ENCODE data around the gene PMPCB.

PMPCB gene

GRCh38 chr7:103343332-103343731, 46.1 kb downstream of the PMPCB start:
- no peak for DNase-seq (ENCODE audit: low spot score)
- in situ Hi-C loops (cut with MboI; ENCODE audit: low sequenced_read_pairs, unreplicated experiment), result no loop called here
- TF ChIP-seq CTCF (IDR thresholded peaks at IDR 0.05; ENCODE audit: borderline replicate concordance, control extremely low read depth, extremely low read depth, insufficient read depth, missing control alignments), result no peak

GRCh38 chr7:103343758-103344452, 46.7 kb downstream of the PMPCB start:
- TF ChIP-seq CTCF (IDR thresholded peaks at IDR 0.05; ENCODE audit: borderline replicate concordance, control extremely low read depth, extremely low read depth, insufficient read depth, missing control alignments), result no peak
- in situ Hi-C loops (cut with MboI; ENCODE audit: low sequenced_read_pairs, unreplicated experiment), result no loop called here
- DNase-seq (ENCODE audit: low spot score), result peak; percentile 39

- TF ChIP-seq CTCF (IDR thresholded peaks at IDR 0.05; ENCODE audit: borderline replicate concordance, control extremely low read depth, extremely low read depth, insufficient read depth, missing control alignments), result no peak
- peak; percentile 89 for DNase-seq (ENCODE audit: low spot score)
- in situ Hi-C loops (cut with MboI; ENCODE audit: low sequenced_read_pairs, unreplicated experiment), result no loop called here
These were observed 47.4 kb downstream of the PMPCB start, which contains the start of gene DNAJC2 for GRCh38 chr7:103344453-103345149. DNAJC2 (minus strand) TSS chr7:103344767; CDS start chr7:103344622, 145 bp downstream.

GRCh38 chr7:103346396-103346795, 49.2 kb downstream of the PMPCB start:
- no peak for TF ChIP-seq CTCF (IDR thresholded peaks at IDR 0.05; ENCODE audit: borderline replicate concordance, control extremely low read depth, extremely low read depth, insufficient read depth, missing control alignments)
- no peak for DNase-seq (ENCODE audit: low spot score)
- in situ Hi-C loops (cut with MboI; ENCODE audit: low sequenced_read_pairs, unreplicated experiment), result no loop called here

GRCh38 chr7:103347507-103348267, 50.5 kb downstream of the PMPCB start, which contains the start of gene PSMC2:
PSMC2 (plus strand) TSS chr7:103347643; CDS start chr7:103347712, 69 bp downstream.
- no peak for TF ChIP-seq CTCF (IDR thresholded peaks at IDR 0.05; ENCODE audit: borderline replicate concordance, control extremely low read depth, extremely low read depth, insufficient read depth, missing control alignments)
- DNase-seq (ENCODE audit: low spot score), result peak; percentile 74
- in situ Hi-C loops (cut with MboI; ENCODE audit: low sequenced_read_pairs, unreplicated experiment), result no loop called here

GRCh38 chr7:103348452-103348851, 51.2 kb downstream of the PMPCB start:
- no peak for TF ChIP-seq CTCF (IDR thresholded peaks at IDR 0.05; ENCODE audit: borderline replicate concordance, control extremely low read depth, extremely low read depth, insufficient read depth, missing control alignments)
- DNase-seq (ENCODE audit: low spot score), result no peak
- in situ Hi-C loops (cut with MboI; ENCODE audit: low sequenced_read_pairs, unreplicated experiment), result no loop called here

All from GM13976 (cell line).